ENCODE results near the gene CLDND2. TPM values are rescaled to one million over a fixed set of nuclear protein-coding genes. Genes with fewer than 3 reads are reported as not detected.

The CLDND2 gene
- polyA plus RNA-seq, 1 of the 3 experiments (the other 2 are of a cell fraction): 0.26 TPM

DNA sequence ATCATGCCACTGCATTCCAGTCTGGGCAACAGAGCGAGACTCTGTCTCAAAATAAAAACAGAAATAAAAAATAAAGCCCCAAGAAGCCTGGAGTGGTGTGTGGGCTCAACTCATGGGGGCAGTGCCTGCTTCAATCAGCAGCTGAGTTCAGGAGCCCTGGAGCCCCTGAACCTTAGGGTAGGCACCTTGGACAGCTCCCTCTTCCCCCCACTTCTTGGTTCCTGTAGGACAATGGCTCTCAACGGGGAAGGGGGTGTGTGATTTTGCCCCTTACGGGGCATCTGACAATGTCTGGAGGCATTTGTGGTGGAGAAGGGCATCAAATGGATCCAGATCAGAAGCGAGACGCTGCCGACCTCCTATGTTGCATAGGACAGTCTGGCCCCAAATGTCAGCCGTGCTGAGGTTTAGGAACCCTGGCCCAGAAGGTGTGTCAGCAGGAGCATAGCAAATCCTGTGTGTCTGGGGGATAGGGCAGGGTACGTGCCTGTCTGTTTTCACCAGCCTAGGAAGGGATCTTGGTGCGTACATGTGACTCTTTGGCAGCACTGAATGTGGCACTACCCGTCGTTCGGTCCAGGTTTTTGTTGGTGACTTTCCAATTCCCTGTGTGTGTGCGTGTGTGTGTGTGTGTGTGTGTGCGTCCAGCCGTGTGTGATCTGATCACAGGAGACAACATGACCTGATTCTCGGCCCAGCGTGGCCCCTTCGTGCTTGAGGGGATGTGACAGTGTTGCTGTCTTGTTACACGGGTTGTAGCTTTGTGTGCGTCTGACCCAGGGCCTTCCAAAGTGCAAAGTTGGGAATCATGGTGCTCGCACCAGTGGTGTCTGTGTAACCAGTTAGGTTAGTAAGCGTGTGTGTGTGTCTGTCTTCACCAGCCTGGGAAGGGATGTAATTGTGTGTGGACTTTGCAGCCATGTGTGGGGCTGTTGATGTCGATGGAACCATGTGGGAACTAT is 49.8 kb downstream of the CLDND2 start:
- H2AFZ ChIP-seq (ENCODE audit: low read depth): no peak overlapping the region
- POLR2A ChIA-PET: interaction anchor here (1.5 kb wide), 1 partner anchor 7 kb away, joined by 3 read pairs; the partner anchor contains the start of gene IGLON5
- TF ChIP-seq NFIC (IDR thresholded peaks at IDR 0.05; ENCODE audit: borderline replicate concordance) (no peak), CHD2 (IDR thresholded peaks at IDR 0.05; ENCODE audit: low read length, partially characterized antibody) (no peak), RAD21 (IDR thresholded peaks at IDR 0.05; ENCODE audit: low read length) (no peak), SIN3A (IDR thresholded peaks at IDR 0.05; ENCODE audit: borderline replicate concordance, low read depth, low read length) (no peak)
- TF ChIP-seq, protein P1, sequence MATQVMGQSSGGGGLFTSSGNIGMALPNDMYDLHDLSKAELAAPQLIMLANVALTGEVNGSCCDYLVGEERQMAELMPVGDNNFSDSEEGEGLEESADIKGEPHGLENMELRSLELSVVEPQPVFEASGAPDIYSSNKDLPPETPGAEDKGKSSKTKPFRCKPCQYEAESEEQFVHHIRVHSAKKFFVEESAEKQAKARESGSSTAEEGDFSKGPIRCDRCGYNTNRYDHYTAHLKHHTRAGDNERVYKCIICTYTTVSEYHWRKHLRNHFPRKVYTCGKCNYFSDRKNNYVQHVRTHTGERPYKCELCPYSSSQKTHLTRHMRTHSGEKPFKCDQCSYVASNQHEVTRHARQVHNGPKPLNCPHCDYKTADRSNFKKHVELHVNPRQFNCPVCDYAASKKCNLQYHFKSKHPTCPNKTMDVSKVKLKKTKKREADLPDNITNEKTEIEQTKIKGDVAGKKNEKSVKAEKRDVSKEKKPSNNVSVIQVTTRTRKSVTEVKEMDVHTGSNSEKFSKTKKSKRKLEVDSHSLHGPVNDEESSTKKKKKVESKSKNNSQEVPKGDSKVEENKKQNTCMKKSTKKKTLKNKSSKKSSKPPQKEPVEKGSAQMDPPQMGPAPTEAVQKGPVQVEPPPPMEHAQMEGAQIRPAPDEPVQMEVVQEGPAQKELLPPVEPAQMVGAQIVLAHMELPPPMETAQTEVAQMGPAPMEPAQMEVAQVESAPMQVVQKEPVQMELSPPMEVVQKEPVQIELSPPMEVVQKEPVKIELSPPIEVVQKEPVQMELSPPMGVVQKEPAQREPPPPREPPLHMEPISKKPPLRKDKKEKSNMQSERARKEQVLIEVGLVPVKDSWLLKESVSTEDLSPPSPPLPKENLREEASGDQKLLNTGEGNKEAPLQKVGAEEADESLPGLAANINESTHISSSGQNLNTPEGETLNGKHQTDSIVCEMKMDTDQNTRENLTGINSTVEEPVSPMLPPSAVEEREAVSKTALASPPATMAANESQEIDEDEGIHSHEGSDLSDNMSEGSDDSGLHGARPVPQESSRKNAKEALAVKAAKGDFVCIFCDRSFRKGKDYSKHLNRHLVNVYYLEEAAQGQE (IDR thresholded peaks at IDR 0.05; ENCODE audit: low read depth, low read length): peak; percentile 86
- H3K4me1 ChIP-seq (ENCODE audit: control insufficient read depth in 1 of 2, insufficient read depth in 2 of 2, low read depth in 1 of 2, low read length in 1 of 2): peaks cover 0 to 17% of the 10 kb centered on the region in 2 experiments; a peak in 1 of 4 replicates
- H4K20me1 ChIP-seq (ENCODE audit: insufficient read depth): no peaks in the 10 kb centered on the region
- no peaks in the 10 kb centered on the region for H3F3A ChIP-seq (replicated peaks; ENCODE audit: insufficient read depth)
- H3K27ac ChIP-seq (ENCODE audit: low read depth in 2 of 2, low read length in 1 of 2): no peak overlapping the region; a peak in 1 of 4 replicates
- no peaks in the 10 kb centered on the region for H3K9me3 ChIP-seq
- no peak for DNase-seq
- no peak overlapping the region for H3K4me3 ChIP-seq (ENCODE audit: low read depth in 2 of 2, low read length in 1 of 2)
- no peaks in the 10 kb centered on the region for H3K9me2 ChIP-seq
- no peaks in the 10 kb centered on the region for H3K79me2 ChIP-seq (ENCODE audit: insufficient read depth)
- no peaks in the 10 kb centered on the region for H3K36me3 ChIP-seq (replicated peaks in 1 of 2; ENCODE audit: control insufficient read depth in 1 of 2, insufficient read depth in 2 of 2, low read length in 1 of 2)
- CTCF ChIA-PET: interaction anchor here (0.8 kb wide), 1 partner anchor 458 kb away, joined by 3 read pairs; no protein-coding TSS in a partner anchor
- H3K9ac ChIP-seq: no peak overlapping the region
- WGBS (ENCODE audit: low lambda C conversion rate): 36% methylated on average over 22 of the region's 23 CpGs
- no peak overlapping the region for H3K4me2 ChIP-seq
- no peaks in the 10 kb centered on the region for H3K27me3 ChIP-seq (ENCODE audit: insufficient read depth)

DNA sequence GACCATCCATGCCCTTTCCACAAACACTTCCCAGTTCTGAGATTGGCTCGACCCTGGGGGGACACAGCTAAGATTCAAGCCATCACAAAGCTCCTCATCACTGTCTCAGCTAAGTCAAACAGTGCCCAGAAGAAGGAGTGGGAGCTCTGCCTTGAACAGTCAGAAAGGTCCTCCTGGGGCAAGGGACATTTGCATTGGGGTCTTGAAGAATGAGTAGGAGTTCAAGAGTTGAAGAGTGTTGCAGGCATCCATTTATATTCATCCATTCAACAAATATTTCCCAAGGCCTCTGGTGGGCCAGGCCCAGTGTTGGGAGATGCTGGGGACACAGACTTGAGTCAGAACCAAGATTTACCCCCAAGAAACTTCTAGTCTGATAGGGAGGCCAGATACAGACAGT is 50.8 kb downstream of the CLDND2 start:
- ChIA-PET CTCF (interaction anchor here (0.6 to 1.1 kb wide), 2 partner anchors 104 to 120 kb away, joined by 3 read pairs; no protein-coding TSS in a partner anchor), POLR2A (interaction anchor here (0.6 kb wide), 1 partner anchor 263 kb away, joined by 4 read pairs; no protein-coding TSS in a partner anchor)
- Histone ChIP-seq H4K20me1 (ENCODE audit: insufficient read depth) (no peaks in the 10 kb centered on the region), H3K27ac (ENCODE audit: low read depth in 2 of 2, low read length in 1 of 2) (no peak overlapping the region), H3K79me2 (ENCODE audit: insufficient read depth) (no peaks in the 10 kb centered on the region), H3K9me2 (no peaks in the 10 kb centered on the region), H3K4me3 (ENCODE audit: low read depth in 2 of 2, low read length in 1 of 2) (no peak overlapping the region), H3K4me1 (ENCODE audit: control insufficient read depth in 1 of 2, insufficient read depth in 2 of 2, low read depth in 1 of 2, low read length in 1 of 2) (peaks cover 0 to 20% of the 10 kb centered on the region in 2 experiments; a peak in 1 of 4 replicates), H3K36me3 (replicated peaks in 1 of 2; ENCODE audit: control insufficient read depth in 1 of 2, insufficient read depth in 2 of 2, low read length in 1 of 2) (no peaks in the 10 kb centered on the region), H3K27me3 (ENCODE audit: insufficient read depth) (no peaks in the 10 kb centered on the region), H3K9me3 (no peaks in the 10 kb centered on the region), H3K4me2 (no peak overlapping the region), H3F3A (replicated peaks; ENCODE audit: insufficient read depth) (no peaks in the 10 kb centered on the region), H2AFZ (ENCODE audit: low read depth) (no peak overlapping the region), H3K9ac (no peak overlapping the region)
- WGBS (ENCODE audit: low lambda C conversion rate): 8% methylated on average over 1 of the region's 1 CpG
- no peak for DNase-seq
- TF ChIP-seq GABPA (IDR thresholded peaks at IDR 0.05; ENCODE audit: low read depth) (no peak), NRF1 (IDR thresholded peaks at IDR 0.05; ENCODE audit: low read depth, low read length) (no peak), NFIC (IDR thresholded peaks at IDR 0.05; ENCODE audit: borderline replicate concordance) (no peak), RAD21 (IDR thresholded peaks at IDR 0.05; ENCODE audit: low read length) (no peak), RXRA (IDR thresholded peaks at IDR 0.05; ENCODE audit: borderline replicate concordance, low read depth) (no peak), MXI1 (IDR thresholded peaks at IDR 0.05; ENCODE audit: low read depth, low read length) (no peak), FOXM1 (IDR thresholded peaks at IDR 0.05; ENCODE audit: low read depth) (no peak), ELF1 (IDR thresholded peaks at IDR 0.05) (no peak), FOXJ3 (CRISPR knock-in tag; IDR thresholded peaks at IDR 0.05) (no peak), EZH2phosphoT487 (IDR thresholded peaks at IDR 0.05; ENCODE audit: borderline replicate concordance, low read depth) (no peak)
- TF ChIP-seq, protein P1 (IDR thresholded peaks at IDR 0.05; ENCODE audit: low read depth, low read length): no peak
- TF ChIP-seq, protein P2, sequence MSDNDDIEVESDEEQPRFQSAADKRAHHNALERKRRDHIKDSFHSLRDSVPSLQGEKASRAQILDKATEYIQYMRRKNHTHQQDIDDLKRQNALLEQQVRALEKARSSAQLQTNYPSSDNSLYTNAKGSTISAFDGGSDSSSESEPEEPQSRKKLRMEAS (IDR thresholded peaks at IDR 0.05; ENCODE audit: low read depth): no peak
- TF ChIP-seq, protein P3, sequence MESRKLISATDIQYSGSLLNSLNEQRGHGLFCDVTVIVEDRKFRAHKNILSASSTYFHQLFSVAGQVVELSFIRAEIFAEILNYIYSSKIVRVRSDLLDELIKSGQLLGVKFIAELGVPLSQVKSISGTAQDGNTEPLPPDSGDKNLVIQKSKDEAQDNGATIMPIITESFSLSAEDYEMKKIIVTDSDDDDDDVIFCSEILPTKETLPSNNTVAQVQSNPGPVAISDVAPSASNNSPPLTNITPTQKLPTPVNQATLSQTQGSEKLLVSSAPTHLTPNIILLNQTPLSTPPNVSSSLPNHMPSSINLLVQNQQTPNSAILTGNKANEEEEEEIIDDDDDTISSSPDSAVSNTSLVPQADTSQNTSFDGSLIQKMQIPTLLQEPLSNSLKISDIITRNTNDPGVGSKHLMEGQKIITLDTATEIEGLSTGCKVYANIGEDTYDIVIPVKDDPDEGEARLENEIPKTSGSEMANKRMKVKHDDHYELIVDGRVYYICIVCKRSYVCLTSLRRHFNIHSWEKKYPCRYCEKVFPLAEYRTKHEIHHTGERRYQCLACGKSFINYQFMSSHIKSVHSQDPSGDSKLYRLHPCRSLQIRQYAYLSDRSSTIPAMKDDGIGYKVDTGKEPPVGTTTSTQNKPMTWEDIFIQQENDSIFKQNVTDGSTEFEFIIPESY (IDR thresholded peaks at IDR 0.05; ENCODE audit: borderline replicate concordance, low read depth): no peak
